GM21367 (cell line): Measurements from ENCODE around the gene TIMM10B.

Experiments
- ATAC-seq: cut with Tn5 transposase; IDR thresholded peaks from one replicate; pipeline ENCODE4 v1.9.1; 2021; ENCODE audit not compliant: unreplicated experiment

The TIMM10B gene, protein sequence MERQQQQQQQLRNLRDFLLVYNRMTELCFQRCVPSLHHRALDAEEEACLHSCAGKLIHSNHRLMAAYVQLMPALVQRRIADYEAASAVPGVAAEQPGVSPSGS

GRCh38 chr11:6481012-6481923 is at the start of gene TIMM10B, which contains the start of gene ARFIP2:
TIMM10B (plus strand) TSS chr11:6481501; CDS start chr11:6481517, 16 bp downstream.
ARFIP2 (minus strand) TSS chr11:6481331; CDS start chr11:6480421, 910 bp downstream.
- ATAC-seq: peak; percentile 98

DNA sequence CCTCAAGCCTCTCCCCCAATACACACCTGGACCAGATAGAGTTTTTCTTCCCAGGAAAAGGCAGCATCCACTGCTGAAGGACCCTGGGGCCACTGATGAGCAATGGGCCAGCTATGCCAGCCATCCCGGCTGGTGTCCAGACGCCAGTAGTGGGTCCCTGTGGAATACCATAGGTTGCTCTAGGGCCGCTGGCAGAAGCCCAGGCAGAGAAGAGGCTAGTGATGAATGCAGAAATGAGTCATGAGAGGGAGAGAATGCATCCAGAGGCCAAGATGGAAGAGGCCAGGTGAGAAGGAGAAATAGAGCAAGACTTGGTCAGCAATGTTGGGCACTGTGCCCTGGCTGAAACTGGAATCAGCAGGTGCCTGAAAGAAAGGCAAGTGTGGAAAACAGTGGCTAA is 49.4 kb upstream of the TIMM10B start:
- no peak for ATAC-seq

- peak; percentile 41 for ATAC-seq
These were observed 47.2 kb upstream of the TIMM10B start for GRCh38 chr11:6433998-6434660.

GRCh38 chr11:6437423-6437822 is 43.9 kb upstream of the TIMM10B start:
- ATAC-seq: no peak

GRCh38 chr11:6437993-6438392 is 43.3 kb upstream of the TIMM10B start:
- no peak for ATAC-seq

GRCh38 chr11:6438979-6439571 is 42.2 kb upstream of the TIMM10B start:
- ATAC-seq: no peak

DNA sequence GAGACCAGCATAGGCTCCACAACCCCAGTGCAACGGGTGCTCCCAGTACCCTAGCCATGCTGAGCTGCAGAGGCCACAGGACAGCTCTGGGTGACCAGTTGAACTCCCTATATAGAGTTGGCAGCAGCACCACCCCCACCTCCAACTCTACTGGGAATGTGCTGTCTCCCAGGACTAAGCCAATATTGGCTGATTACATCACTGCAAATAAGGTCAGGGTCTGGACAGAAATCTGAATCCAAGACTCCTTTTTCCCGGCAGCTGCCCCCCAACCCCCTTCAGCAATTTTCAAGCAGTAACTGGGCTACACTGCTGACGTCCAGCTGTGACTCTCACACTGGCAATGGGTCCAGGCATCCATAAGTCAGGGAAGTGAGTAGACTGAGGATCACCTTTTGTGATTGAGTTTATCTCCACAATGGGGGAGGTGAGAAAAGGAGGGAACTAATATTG is 40.4 kb upstream of the TIMM10B start, which contains the start of gene HPX:
TSS of gene HPX (minus strand) at position 82 of the 453 bp plus-strand sequence. CDS start at position 58, 24 bp downstream.
- ATAC-seq: no peak

- ATAC-seq: no peak
These were observed 38.9 kb upstream of the TIMM10B start for GRCh38 chr11:6442441-6442840.

- peak; percentile 85 for ATAC-seq
These were observed 37.9 kb upstream of the TIMM10B start for GRCh38 chr11:6443269-6444003.

GRCh38 chr11:6448574-6448973 is 32.7 kb upstream of the TIMM10B start:
- no peak for ATAC-seq

DNA sequence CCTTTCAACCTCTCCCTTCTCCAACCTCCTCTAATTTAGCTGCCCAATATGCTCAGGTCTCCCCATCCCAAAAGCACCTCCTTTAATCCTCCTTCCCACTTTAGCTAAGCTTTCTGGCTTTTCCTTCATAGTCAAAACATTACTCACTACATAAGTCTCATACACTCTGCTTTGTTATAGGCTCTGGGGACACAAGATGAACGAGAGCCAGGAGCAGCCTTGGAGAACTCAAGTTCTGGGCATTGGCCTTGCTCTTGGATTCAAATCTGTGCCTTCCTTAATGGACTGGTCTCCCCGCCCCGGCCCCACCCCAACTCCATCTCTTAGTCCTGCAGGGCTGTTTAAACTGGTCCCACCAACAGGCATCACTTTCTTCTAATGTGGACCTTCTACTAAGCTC is 29.1 kb upstream of the TIMM10B start:
- no peak for ATAC-seq

- no peak for ATAC-seq
These were observed 28.1 kb upstream of the TIMM10B start for GRCh38 chr11:6453152-6453551.

GRCh38 chr11:6455070-6455469 is 26.2 kb upstream of the TIMM10B start:
- no peak for ATAC-seq

DNA sequence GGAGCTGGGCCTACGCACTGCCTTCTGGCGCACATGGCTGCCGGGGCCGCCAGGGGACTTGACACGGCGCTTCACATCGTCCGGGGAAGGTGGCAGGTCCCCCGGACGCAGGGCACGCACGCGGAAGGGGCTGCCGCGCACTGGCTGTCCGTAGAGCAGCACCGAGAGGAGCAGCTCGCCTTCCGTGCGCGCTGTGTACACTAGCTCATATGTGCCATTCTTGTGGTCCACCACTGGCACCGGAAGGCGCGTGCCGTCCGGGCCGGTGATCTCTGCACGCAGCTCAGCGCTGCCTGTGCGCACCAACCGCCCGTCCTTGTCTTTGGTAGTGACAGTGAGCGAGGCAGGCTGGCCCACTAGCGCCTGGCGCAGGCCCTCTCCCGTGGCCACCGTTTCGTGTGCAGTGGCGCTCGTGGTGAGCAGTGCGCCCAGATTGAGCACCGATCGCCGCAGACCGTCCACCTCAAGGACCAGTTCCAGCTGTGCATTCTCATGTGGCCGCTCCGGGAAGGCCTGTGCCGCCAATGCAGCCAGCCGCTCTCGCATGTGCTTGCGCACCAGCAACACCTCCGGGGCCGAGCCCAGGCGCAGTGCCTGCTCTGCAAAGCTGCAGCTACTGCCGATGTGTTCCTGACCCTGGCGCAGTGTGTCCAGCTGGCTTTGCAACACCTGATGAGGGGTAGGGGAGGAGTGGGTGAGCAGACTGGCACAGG is 24.8 kb upstream of the TIMM10B start:
- ATAC-seq: no peak

GRCh38 chr11:6457581-6458320 is 23.6 kb upstream of the TIMM10B start:
- no peak for ATAC-seq

DNA sequence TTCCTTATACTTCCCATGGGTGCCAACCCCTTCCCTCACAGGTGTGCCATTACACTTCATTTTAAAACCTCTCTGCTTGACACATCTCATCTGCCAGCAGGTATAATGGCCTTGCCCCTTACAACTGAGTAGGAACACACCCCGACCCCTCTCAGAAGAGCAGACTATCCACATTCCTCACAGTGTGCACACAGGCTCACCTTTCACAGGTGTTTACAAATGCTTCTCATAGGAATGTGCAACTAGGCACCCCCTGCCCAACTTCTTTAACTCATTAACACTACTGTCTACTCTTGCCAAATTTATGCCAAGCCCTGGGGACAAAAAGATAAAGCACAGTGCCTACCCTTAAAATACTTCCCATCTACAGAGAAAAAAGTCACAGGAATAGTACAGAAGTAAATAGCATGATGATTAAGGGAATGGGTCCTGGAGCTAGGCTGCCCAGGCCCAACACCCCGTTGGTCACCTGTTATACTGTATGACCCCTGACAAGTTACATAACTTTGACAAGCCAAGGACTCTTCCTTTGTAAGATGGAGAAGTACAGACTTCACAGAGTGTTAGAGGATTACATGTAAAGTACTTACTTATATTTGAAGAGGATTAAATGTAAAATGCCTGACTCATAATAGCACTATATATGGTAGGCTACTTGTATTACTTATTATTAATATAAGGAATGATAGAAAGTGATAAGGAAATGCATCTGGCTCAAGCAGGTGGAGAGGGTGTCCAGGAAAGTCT is 22.8 kb upstream of the TIMM10B start:
- ATAC-seq: no peak

- no peak for ATAC-seq
These were observed 22.2 kb upstream of the TIMM10B start for GRCh38 chr11:6459099-6459450.

DNA sequence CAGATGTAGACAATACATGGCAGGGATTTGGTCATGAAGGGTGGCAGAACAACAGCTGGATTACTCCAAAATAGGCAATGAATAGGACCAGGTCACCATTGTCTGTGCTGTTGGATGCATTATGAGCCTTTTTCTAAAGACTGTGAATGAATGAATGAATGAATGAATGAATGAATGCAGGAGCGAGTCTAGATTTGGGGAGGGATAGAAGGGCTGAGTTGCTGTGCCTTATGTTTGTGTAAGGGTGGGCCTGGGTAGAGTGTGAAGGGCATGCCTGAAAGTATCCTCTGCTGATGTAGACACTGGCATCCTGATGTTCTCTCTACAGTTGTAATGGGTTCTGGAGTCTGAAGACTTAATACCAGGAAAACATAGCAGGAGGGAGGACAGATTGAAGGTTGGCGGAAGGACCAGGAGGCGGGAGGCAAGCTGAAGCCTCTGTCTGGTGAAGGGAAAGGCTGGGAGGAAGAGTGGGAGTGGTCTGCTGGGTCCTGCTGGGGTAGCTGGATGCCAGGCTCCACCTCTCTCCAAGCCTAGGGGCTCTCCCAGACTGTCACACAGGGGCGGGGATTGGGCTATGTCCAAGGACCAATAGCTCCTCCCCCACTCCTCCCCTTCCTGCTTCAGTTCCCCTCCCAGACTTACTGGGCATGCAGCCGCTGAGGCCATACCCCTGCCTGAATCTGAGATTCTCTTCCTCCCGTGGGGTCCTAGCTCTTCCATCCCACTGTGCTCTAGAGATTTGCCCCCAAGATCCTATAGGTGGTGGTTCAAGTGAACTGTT is 12.4 kb upstream of the TIMM10B start:
- ATAC-seq: peak; percentile 80
